IMR-90 (cell line): Measurements from ENCODE around the gene SLIT1. TPM values are rescaled to one million over a fixed set of nuclear protein-coding genes. Genes with fewer than 3 reads are reported as not detected.

Experiments
- ATAC-seq: fragments of 200-7000 bp; cut with Tn5 transposase; 2 replicates; pipeline ENCODE4 v1.9.1; 2020; ENCODE audit warnings: low read depth, mild to moderate bottlenecking, moderate library complexity
- BruUV-seq: library from RNA; stranded (reverse); fragments of 400-500 nt; replicated peaks from 2 replicates; lab custom pipeline; 2021; lab: Mats Ljungman, UMichigan
- CTCF ChIA-PET: fragments of 300-600 bp; formaldehyde crosslinking; extraction: SDS; loops from one replicate; lab custom pipeline; 2021; ENCODE audit warnings: antibody characterized with exemption; lab: Yijun Ruan, JAX
- POLR2A ChIA-PET: fragments of 300-600 bp; sonication (Branson Sonifier 250); formaldehyde crosslinking; loops from one replicate; lab custom pipeline; 2022; ENCODE audit warnings: antibody characterized with exemption; ENCODE audit not compliant: unreplicated experiment; lab: Charles Lee
- DNase-seq: peaks from one replicate; pipeline ENCODE4 v3.0.0; 2013
- H2AFZ ChIP-seq: replicated peaks from 2 replicates; pipeline ENCODE3; 2013; ENCODE audit warnings: low read length, mild to moderate bottlenecking; ENCODE audit not compliant: poor library complexity
- H2AK5ac ChIP-seq: 2 replicates; pipeline ENCODE4 v1.6.1; 2013; ENCODE audit warnings: low read depth, low read length, inconsistent platforms
- H2AK9ac ChIP-seq: replicated peaks from 2 replicates; pipeline ENCODE3; 2013; ENCODE audit warnings: mild to moderate bottlenecking, low read depth, low read length, moderate library complexity; ENCODE audit not compliant: poor library complexity
- H2BK120ac ChIP-seq: 2 replicates; pipeline ENCODE4 v1.6.1; 2013; ENCODE audit warnings: low read depth, low read length, inconsistent platforms
- H2BK15ac ChIP-seq: 3 replicates; pipeline ENCODE4 v1.6.1; 2013; ENCODE audit warnings: low read depth, low read length, inconsistent platforms
- H2BK20ac ChIP-seq: 2 replicates; pipeline ENCODE4 v1.6.1; 2013; ENCODE audit warnings: low read depth, mild to moderate bottlenecking, inconsistent platforms, low read length, moderate library complexity
- H2BK5ac ChIP-seq: 2 replicates; pipeline ENCODE4 v1.6.1; 2013; ENCODE audit warnings: mild to moderate bottlenecking, low read depth, low read length, inconsistent platforms; ENCODE audit not compliant: poor library complexity, severe bottlenecking
- H3K14ac ChIP-seq: replicated peaks from 2 replicates; pipeline ENCODE4 v1.6.1; 2013; ENCODE audit warnings: low read depth, low read length, inconsistent platforms
- H3K18ac ChIP-seq: 2 replicates; pipeline ENCODE4 v1.6.1; 2013; ENCODE audit warnings: low read depth, low read length, control low read depth
- H3K23ac ChIP-seq: 2 replicates; pipeline ENCODE4 v1.6.1; 2013; ENCODE audit warnings: low read depth, low read length, inconsistent platforms
- H3K27ac ChIP-seq: 2 replicates; pipeline ENCODE4 v1.5.1; 2013; ENCODE audit warnings: mild to moderate bottlenecking, control low read depth, low read length; ENCODE audit not compliant: insufficient read depth
- H3K27me3 ChIP-seq: 2 replicates; pipeline ENCODE4 v1.6.1; 2013; ENCODE audit warnings: low read length; ENCODE audit not compliant: control insufficient read depth, insufficient read depth
- H3K36me3 ChIP-seq: 2 replicates; pipeline ENCODE4 v1.6.1; 2013; ENCODE audit warnings: low read length, mixed read lengths; ENCODE audit not compliant: control insufficient read depth, insufficient read depth
- H3K4ac ChIP-seq: 2 replicates; pipeline ENCODE4 v1.6.1; 2013; ENCODE audit warnings: low read depth, low read length, inconsistent platforms
- H3K4me1 ChIP-seq: 2 replicates; pipeline ENCODE4 v1.6.1; 2013; ENCODE audit warnings: low read length, mixed read lengths; ENCODE audit not compliant: control insufficient read depth, insufficient read depth
- H3K4me2 ChIP-seq: 2 replicates; pipeline ENCODE4 v1.6.1; 2013; ENCODE audit warnings: low read depth, mild to moderate bottlenecking, control low read depth, low read length, moderate library complexity
- H3K4me3 ChIP-seq: 2 replicates; pipeline ENCODE4 v1.5.1; 2013; ENCODE audit warnings: low read depth, mild to moderate bottlenecking, control low read depth, low read length, moderate library complexity; ENCODE audit not compliant: insufficient read depth
- H3K56ac ChIP-seq: 2 replicates; pipeline ENCODE4 v1.6.1; 2013; ENCODE audit warnings: low read length, inconsistent platforms; ENCODE audit not compliant: insufficient read depth; ENCODE audit errors: extremely low read depth
- H3K79me1 ChIP-seq, 2 experiments: 2 replicates each; pipeline ENCODE4 v1.6.1; 2013; ENCODE audit warnings: low read length in 2 of 2, inconsistent platforms in 1 of 2, low read depth in 1 of 2
- H3K9ac ChIP-seq: 2 replicates; pipeline ENCODE4 v1.6.1; 2013; ENCODE audit warnings: low read depth, low read length, control low read depth
- H3K9me1 ChIP-seq: 2 replicates; pipeline ENCODE4 v1.6.1; 2013; ENCODE audit warnings: low read length, inconsistent platforms; ENCODE audit not compliant: insufficient read depth
- H3K9me3 ChIP-seq: 2 replicates; pipeline ENCODE4 v1.6.1; 2013; ENCODE audit warnings: low read length; ENCODE audit not compliant: control insufficient read depth, insufficient read depth
- H4K20me1 ChIP-seq: 2 replicates; pipeline ENCODE4 v1.6.1; 2013; ENCODE audit warnings: low read length, inconsistent platforms; ENCODE audit not compliant: insufficient read depth
- H4K5ac ChIP-seq: 2 replicates; pipeline ENCODE4 v1.6.1; 2013; ENCODE audit warnings: mild to moderate bottlenecking, low read depth, low read length, control low read depth
- H4K8ac ChIP-seq, 2 experiments: 2 replicates each; pipeline ENCODE4 v1.6.1; 2013; ENCODE audit warnings: low read depth in 2 of 2, low read length in 2 of 2, control low read depth in 1 of 2, inconsistent platforms in 1 of 2
- H4K91ac ChIP-seq: 2 replicates; pipeline ENCODE4 v1.6.1; 2013; ENCODE audit warnings: low read depth, low read length, inconsistent platforms; ENCODE audit not compliant: insufficient read depth
- MAFK ChIP-seq: IDR thresholded peaks from 2 replicates; pipeline ENCODE4 v1.6.1; 2012; ENCODE audit warnings: low read depth, low read length, improper control_type of control experiment
- MXI1 ChIP-seq: IDR thresholded peaks from 2 replicates; pipeline ENCODE4 v1.6.1; 2012; ENCODE audit warnings: low read depth, mild to moderate bottlenecking, low read length, moderate library complexity, borderline replicate concordance
- WGBS, 2 experiments: methylation state at CpG; one replicate each; pipeline versions ENCODE4 v1.1.5 to v1.1.7; 2013; ENCODE audit warnings: missing lambda C conversion rate in 2 of 2; ENCODE audit not compliant: insufficient read length in 1 of 2; ENCODE audit errors: extremely low coverage in 2 of 2; 5-methylcytosine and 5-hydroxymethylcytosine counted together
- dilution Hi-C: fragments of 300-500 bp; cut with HindIII; formaldehyde crosslinking; loops from one replicate; pipeline ENCODE4 v1.14.3; 2018; ENCODE audit warnings: low sequenced_read_pairs; ENCODE audit not compliant: unreplicated experiment
- in situ Hi-C: fragments of 300-500 bp; cut with MboI; formaldehyde crosslinking; loops from 3 replicates; pipeline ENCODE4 v1.14.3; 2019; ENCODE audit warnings: low sequenced_read_pairs, inconsistent platforms, mixed read lengths
- intact Hi-C: fragments of 100-400 bp; cut with micrococcal nuclease; formaldehyde crosslinking; loops from 2 replicates; pipeline ENCODE4 v1.10.0; 2022
- polyA plus RNA-seq, 3 experiments: library from polyadenylated mRNA; depleted of rRNA; stranded (reverse); fragments of >200 nt; gene quantifications; 2 replicates each; pipeline ENCODE4 v1.2.3, GENCODE V29; 2012; ENCODE audit warnings: low replicate concordance in 1 of 3
- total RNA-seq: library from RNA; depleted of rRNA; stranded (reverse); fragments of >200 nt; gene quantifications from 2 replicates; pipeline ENCODE4 v1.2.3, GENCODE V29; 2012

The SLIT1 gene
- total and polyA plus RNA-seq, 2 of the 4 experiments (the other 2 are of a cell fraction): under 0.01 TPM

DNA sequence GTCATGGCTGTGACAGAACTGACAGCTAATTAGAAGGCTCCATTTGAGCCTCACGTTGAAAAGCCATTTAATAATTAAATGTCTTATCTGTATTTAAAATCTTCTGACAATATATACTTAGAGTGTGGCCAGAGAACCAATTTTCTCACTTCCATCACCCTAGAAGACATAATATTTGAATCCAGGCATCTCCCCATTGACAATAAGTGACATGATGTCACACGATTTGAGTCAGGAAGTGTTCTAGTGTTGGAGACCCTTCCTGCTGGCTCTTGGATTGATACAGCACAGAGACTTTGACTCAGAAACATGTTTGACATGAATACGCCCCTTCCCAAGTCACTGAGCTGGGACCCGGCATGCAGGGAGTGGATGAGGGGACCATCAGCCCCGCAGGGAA, 85.9 kb downstream of the SLIT1 start:
- H3K27me3 ChIP-seq: peaks cover 63% of the 10 kb centered on the region
- no TSS peak for BruUV-seq
- no peak overlapping the region for H2AK9ac ChIP-seq

More for the DNA sequence above, 85.9 kb downstream of the SLIT1 start:
- H3K36me3 ChIP-seq: no peaks in the 10 kb centered on the region
- dilution Hi-C loops: no loop called here
- in situ Hi-C loops: no loop called here
- no peak overlapping the region for H2AFZ ChIP-seq
- ChIA-PET POLR2A (no interaction called here), CTCF (no interaction called here)
- no peak for DNase-seq
- H3K4ac ChIP-seq: no peak overlapping the region
- ATAC-seq: no peak
- H3K14ac ChIP-seq: no peak overlapping the region
- no CpG with 5 or more reads among the region's 5 CpGs for WGBS, 2 experiments
- H4K20me1 ChIP-seq: no peaks in the 10 kb centered on the region
- H3K4me3 ChIP-seq: no peak overlapping the region
- no peaks in the 10 kb centered on the region for H3K9me1 ChIP-seq
- no peak overlapping the region for H4K91ac ChIP-seq
- intact Hi-C loops: no loop called here
- TF ChIP-seq MXI1 (no peak), MAFK (no peak)
- no peak overlapping the region for H4K5ac ChIP-seq
- no peak overlapping the region for H4K8ac ChIP-seq
- no peak overlapping the region for H2AK5ac ChIP-seq
- no peak overlapping the region for H3K23ac ChIP-seq
- H2BK15ac ChIP-seq: no peak overlapping the region
- no peak overlapping the region for H3K9ac ChIP-seq
- H3K4me2 ChIP-seq: no peak overlapping the region
- no peak overlapping the region for H3K56ac ChIP-seq
- no peaks in the 10 kb centered on the region for H3K9me3 ChIP-seq
- H3K79me1 ChIP-seq: no peaks in the 10 kb centered on the region
- no peak overlapping the region for H3K18ac ChIP-seq
- no peaks in the 10 kb centered on the region for H3K4me1 ChIP-seq
- no peak overlapping the region for H2BK5ac ChIP-seq
- H2BK20ac ChIP-seq: no peak overlapping the region
- no peak overlapping the region for H2BK120ac ChIP-seq
- H3K27ac ChIP-seq: no peak overlapping the region
